Neural crest cell (in vitro differentiated cells): ENCODE results near the gene GJB3. TPM values are rescaled to one million over a fixed set of nuclear protein-coding genes. Genes with fewer than 3 reads are reported as not detected.

ENCODE experiments used
- DNase-seq: peaks from one replicate; pipeline ENCODE4 v3.0.0; 2021; ENCODE audit warnings: low read depth, mixed read lengths, low spot score
- H3K27ac Mint-ChIP-seq: one replicate; pipeline ENCODE4 v1.8.0; 2021; ENCODE audit warnings: mild to moderate bottlenecking, mixed read lengths; ENCODE audit not compliant: unreplicated experiment
- H3K27me3 Mint-ChIP-seq: 2 replicates; pipeline ENCODE4 v1.8.0; 2021; ENCODE audit warnings: low read depth, mild to moderate bottlenecking, mixed read lengths
- H3K36me3 Mint-ChIP-seq: 2 replicates; pipeline ENCODE4 v1.8.0; 2021; ENCODE audit warnings: low read depth, mild to moderate bottlenecking, mixed read lengths
- H3K4me1 Mint-ChIP-seq: 2 replicates; pipeline ENCODE4 v1.8.0; 2021; ENCODE audit warnings: mixed read lengths
- H3K4me3 Mint-ChIP-seq: one replicate; pipeline ENCODE4 v1.8.0; 2021; ENCODE audit warnings: mild to moderate bottlenecking, mixed read lengths
- H3K9me3 Mint-ChIP-seq: 2 replicates; pipeline ENCODE4 v1.8.0; 2021; ENCODE audit warnings: mixed read lengths
- CTCF ChIP-seq: fragments of 200-600 bp; sonication (generic); conservative IDR thresholded peaks from 2 replicates; pipeline ENCODE4 v1.5.0; 2021; ENCODE audit warnings: antibody characterized with exemption, mild to moderate bottlenecking
- total RNA-seq: library from RNA; stranded (reverse); gene quantifications from 2 replicates; pipeline ENCODE4 v1.2.1, GENCODE V29; 2021

The GJB3 gene
- total RNA-seq, 1 donor from 2014 or later = not detected

GRCh38 chr1:34777519-34778321 lies 3.3 kb upstream of the GJB3 start:
- TF ChIP-seq CTCF = no peak
- no peaks in the 10 kb centered on the region for H3K36me3 Mint-ChIP-seq
- no peaks in the 10 kb centered on the region for H3K9me3 Mint-ChIP-seq
- H3K4me3 Mint-ChIP-seq = no peak overlapping the region
- H3K27ac Mint-ChIP-seq = no peak overlapping the region
- peaks cover 51% of the 10 kb centered on the region for H3K27me3 Mint-ChIP-seq
- H3K4me1 Mint-ChIP-seq = peaks cover 4% of the 10 kb centered on the region
- no peak for DNase-seq

GRCh38 chr1:34778381-34778780 lies 2.6 kb upstream of the GJB3 start:
- Mint-ChIP-seq H3K27me3 (peaks cover 57% of the 10 kb centered on the region), H3K4me3 (no peak overlapping the region), H3K27ac (no peak overlapping the region)

GRCh38 chr1:34779005-34779404 lies 2.0 kb upstream of the GJB3 start:
- no peak overlapping the region for H3K4me3 Mint-ChIP-seq
- no peaks in the 10 kb centered on the region for H3K36me3 Mint-ChIP-seq
- no peak overlapping the region for H3K27ac Mint-ChIP-seq
- H3K27me3 Mint-ChIP-seq = peaks cover 64% of the 10 kb centered on the region
- no peak for DNase-seq
- no peaks in the 10 kb centered on the region for H3K9me3 Mint-ChIP-seq
- peaks cover 4% of the 10 kb centered on the region for H3K4me1 Mint-ChIP-seq
- TF ChIP-seq CTCF = no peak

More at GRCh38 chr1:34778381-34778780, 2.6 kb upstream of the GJB3 start:
- TF ChIP-seq CTCF = no peak
- Mint-ChIP-seq H3K9me3 (no peaks in the 10 kb centered on the region), H3K36me3 (no peaks in the 10 kb centered on the region), H3K4me1 (peaks cover 4% of the 10 kb centered on the region)
- no peak for DNase-seq

DNA sequence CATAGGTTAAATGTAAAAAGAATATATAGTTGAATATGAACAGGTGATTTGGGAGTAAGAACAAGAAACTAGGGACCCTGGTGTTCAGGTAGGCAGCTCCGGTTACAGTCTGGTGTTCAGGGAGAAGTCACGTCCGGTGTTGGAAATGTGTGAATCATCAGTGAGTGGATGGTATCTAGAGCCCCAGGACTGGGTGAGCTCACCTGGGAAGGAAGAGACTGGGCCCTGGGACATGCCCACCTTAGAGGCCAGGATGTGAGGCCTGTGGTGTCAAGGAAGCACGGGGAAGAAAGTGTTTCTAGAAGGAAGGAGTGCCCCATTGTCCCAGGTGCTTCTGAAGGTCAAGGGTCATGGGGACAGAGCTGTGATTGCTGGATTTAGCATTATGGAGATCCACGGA lies 1.5 kb upstream of the GJB3 start:
- Mint-ChIP-seq H3K4me3 (no peak overlapping the region), H3K4me1 (peaks cover 4% of the 10 kb centered on the region), H3K27me3 (peaks cover 69% of the 10 kb centered on the region), H3K36me3 (no peaks in the 10 kb centered on the region), H3K9me3 (no peaks in the 10 kb centered on the region), H3K27ac (no peak overlapping the region)
- TF ChIP-seq CTCF = no peak
- no peak for DNase-seq

DNA sequence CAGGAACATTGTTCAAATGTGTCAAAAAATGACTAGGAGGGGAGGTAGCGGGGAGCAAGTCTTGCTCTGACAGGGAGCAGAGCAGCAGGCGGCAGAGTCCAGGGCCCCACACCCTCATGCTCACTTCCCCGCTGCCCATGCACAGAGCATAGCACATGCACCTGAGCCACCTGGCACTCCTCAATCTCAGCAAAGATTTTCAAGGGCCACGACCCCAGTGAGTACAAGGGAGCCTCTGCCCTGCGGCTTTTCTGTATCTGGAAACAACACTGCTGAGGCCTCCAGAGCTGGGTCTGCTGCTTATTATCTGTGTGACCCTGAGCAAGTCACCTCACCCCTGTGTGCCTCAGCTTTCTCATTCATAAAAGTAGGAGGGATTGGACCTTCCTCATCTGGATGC lies 1.1 kb upstream of the GJB3 start:
- H3K4me1 Mint-ChIP-seq = peaks cover 4% of the 10 kb centered on the region
- DNase-seq = no peak
- H3K9me3 Mint-ChIP-seq = no peaks in the 10 kb centered on the region
- no peak overlapping the region for H3K4me3 Mint-ChIP-seq
- no peaks in the 10 kb centered on the region for H3K36me3 Mint-ChIP-seq
- peaks cover 73% of the 10 kb centered on the region for H3K27me3 Mint-ChIP-seq
- TF ChIP-seq CTCF = no peak
- H3K27ac Mint-ChIP-seq = no peak overlapping the region
